LNCAP (cell line): ENCODE data around the gene SLC16A12.

Source experiments
- CTCF ChIP-seq: fragments of 450-650 bp; IDR thresholded peaks from 2 replicates; pipeline ENCODE4 v1.5.1; 2017; ENCODE audit warnings: mild to moderate bottlenecking

Gene SLC16A12

GRCh38 chr10:89555688-89556445, 20.5 kb upstream of the SLC16A12 start:
- TF ChIP-seq CTCF: no peak

GRCh38 chr10:89554433-89554832, 19.0 kb upstream of the SLC16A12 start:
- no peak for TF ChIP-seq CTCF

GRCh38 chr10:89553064-89553734, 17.8 kb upstream of the SLC16A12 start:
- TF ChIP-seq CTCF: no peak

GRCh38 chr10:89552213-89552612, 16.8 kb upstream of the SLC16A12 start:
- no peak for TF ChIP-seq CTCF

- no peak for TF ChIP-seq CTCF
Observed at GRCh38 chr10:89550509-89550908, 15.1 kb upstream of the SLC16A12 start.

DNA sequence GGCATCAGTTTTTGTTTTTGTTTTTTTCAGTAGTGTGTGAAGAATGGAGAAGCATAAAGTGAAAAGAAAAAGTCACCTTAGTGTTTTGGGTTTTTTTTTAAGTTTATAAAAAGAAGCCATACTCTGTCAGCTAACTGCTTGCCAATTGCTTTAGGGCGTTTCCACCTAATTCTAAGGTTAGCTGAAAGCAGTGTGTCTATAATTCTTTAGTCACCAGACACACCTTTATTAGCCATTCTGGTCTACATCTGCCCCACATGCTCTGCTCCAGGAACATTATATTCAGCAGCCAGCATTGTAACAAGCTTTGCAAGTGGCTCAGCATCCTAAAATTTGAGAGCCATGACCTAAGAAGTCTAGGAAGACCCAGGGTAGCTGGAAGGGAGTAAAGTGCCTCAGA, 14.1 kb upstream of the SLC16A12 start:
- no peak for TF ChIP-seq CTCF

GRCh38 chr10:89548673-89549072, 13.3 kb upstream of the SLC16A12 start:
- no peak for TF ChIP-seq CTCF
